SW480 (cell line): ENCODE data around the gene CBARP.
"Not testable (repeated sequence)": the region's sequence is repeated elsewhere in the genome, so short reads cannot be mapped to it uniquely, and the experiment has no call there.

Experiments used
- DNase-seq: peaks from one replicate; pipeline ENCODE4 v3.0.0-alpha.2; 2016; ENCODE audit warnings: low spot score

The CBARP gene

GRCh38 chr19:1252821-1253513, 15.2 kb upstream of the CBARP start:
- DNase-seq, result peak; percentile 71

- peak; percentile 53 for DNase-seq
Observed at GRCh38 chr19:1252221-1252820, 14.5 kb upstream of the CBARP start.

GRCh38 chr19:1251330-1252220, 13.8 kb upstream of the CBARP start:
- no peak for DNase-seq

GRCh38 chr19:1250437-1251260, 12.8 kb upstream of the CBARP start:
- DNase-seq, result no peak

- no peak for DNase-seq
Observed at GRCh38 chr19:1249990-1250436, 12.2 kb upstream of the CBARP start.

DNA sequence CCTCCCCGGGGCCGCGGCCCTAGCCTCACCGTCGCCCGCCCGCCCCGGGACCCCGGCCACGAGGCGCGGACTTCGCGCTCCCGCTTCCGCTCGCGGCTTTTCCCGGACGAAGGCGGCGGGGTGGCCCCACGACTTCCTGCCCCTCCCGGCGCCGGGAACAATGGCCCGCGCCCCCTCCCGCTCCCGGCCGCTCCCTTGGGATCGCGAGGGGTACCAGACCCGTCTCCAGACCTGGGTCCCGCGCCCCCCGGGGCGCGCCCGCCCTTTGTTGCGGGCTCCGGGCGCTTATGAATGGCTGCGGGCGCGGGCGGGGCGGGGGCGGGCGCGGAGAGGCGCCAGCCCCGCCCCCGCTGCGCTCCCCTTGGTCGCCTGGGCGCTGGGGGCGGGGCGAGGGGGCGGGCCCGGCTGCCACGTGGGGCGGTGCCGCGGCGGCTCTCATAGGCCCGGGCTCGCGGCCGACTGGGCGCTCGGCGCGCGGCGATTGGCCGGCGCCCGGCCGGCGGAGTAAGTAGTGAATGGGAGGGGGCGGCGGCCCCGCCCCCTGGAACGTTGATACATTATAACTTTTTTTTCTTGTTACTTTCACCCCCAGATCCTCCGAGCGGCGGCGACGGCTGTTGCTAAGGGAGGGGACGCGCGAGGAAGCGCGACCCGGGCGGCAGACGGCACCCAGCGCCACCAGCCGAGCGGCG, 11.6 kb upstream of the CBARP start:
- DNase-seq, result peak; percentile 83

GRCh38 chr19:1248786-1249297, 11.0 kb upstream of the CBARP start:
- no peak for DNase-seq

GRCh38 chr19:1248139-1248785, 10.5 kb upstream of the CBARP start, which contains the start of gene MIDN:
TSS of gene MIDN (plus strand) at chr19:1248583. CDS start at chr19:1250297, 1,714 bp downstream.
- DNase-seq, result peak; percentile 69

DNA sequence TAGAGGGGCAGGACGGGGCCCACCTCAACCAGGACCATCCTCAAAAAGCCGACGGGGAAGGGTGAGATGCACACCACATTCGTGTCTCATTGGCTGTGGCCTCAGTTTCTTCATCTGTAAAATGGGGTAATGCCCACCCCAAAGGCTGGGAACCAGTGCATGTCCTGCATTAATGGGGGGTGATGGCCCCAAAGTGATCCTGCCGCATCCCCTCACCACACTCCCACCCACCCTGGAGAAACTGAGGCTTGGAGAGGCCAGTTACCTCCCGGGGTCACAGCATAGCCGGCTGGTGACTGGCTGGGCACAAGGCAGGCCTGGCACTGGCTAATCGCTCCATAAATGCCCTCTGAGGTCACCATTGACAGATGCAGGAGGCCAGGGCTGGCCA, 9.9 kb upstream of the CBARP start:
- DNase-seq, result no peak

GRCh38 chr19:1246265-1247087, 8.7 kb upstream of the CBARP start:
- DNase-seq, result not testable (repeated sequence)

- no peak for DNase-seq
Observed at GRCh38 chr19:1245494-1246264, 7.9 kb upstream of the CBARP start.

GRCh38 chr19:1244693-1245451, 7.1 kb upstream of the CBARP start:
- no peak for DNase-seq

DNA sequence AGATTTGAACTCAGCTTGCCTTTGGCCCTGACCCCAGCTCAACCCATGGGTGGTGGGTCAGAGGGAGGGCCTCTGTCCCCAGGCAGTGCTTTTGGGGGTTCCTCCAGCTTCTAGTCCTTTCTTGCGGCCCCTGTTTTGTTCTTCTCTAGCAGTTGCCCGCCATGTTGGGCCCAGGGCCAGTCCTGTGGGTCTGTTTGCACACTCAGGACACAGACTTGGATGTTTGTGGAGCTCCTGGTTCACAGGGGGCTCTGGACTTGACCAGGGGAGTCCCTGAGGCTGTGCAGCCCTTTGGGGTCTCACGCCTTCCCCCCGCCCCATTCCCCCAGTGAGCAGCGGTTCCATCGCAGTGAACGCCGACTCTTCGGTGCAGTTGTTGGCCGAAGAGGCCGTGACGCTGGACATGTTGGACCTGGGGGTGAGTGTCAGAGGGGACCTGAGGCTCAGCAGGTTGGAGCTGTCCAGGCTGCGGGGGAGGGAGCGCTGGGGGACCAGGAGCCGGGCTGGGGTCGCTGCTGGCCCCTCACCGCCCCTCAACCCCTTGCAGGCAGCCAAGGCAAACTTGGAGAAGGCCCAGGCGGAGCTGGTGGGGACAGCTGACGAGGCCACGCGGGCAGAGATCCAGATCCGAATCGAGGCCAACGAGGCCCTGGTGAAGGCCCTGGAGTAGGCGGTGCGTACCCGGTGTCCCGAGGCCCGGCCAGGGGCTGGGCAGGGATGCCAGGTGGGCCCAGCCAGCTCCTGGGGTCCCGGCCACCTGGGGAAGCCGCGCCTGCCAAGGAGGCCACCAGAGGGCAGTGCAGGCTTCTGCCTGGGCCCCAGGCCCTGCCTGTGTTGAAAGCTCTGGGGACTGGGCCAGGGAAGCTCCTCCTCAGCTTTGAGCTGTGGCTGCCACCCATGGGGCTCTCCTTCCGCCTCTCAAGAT, 6.2 kb upstream of the CBARP start:
- peak; percentile 63 for DNase-seq

- peak; percentile 84 for DNase-seq
Observed at GRCh38 chr19:1241417-1242095, 3.8 kb upstream of the CBARP start, which contains the start of gene ATP5F1D. TSS of gene ATP5F1D (plus strand) at chr19:1241751. CDS start at chr19:1241851, 100 bp downstream.

DNA sequence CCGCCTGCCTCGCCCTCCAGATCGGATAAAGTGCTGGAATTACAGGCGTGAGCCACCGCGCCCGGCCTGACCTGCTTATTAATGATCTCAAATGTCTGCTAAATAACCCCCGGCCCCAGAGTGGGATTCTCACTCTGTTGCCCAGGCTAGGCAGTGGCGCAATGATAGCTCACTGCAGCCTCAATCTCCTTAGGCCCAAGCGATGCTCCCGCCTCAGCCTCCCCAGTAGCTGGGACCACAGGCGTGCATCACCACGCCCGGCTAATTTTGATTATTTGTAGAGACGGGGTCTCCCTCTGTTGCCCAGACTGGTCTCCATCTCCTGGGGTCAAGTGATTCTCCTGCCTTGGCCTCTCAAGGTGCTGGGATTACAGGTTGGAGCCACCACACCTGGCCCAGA, 3.1 kb upstream of the CBARP start:
- no peak for DNase-seq
